ENCODE measurements around the gene RASSF7.

The RASSF7 gene

GRCh38 chr11:612961-613300 lies 52.2 kb downstream of the RASSF7 start:
- TF ChIP-seq, protein P1, sequence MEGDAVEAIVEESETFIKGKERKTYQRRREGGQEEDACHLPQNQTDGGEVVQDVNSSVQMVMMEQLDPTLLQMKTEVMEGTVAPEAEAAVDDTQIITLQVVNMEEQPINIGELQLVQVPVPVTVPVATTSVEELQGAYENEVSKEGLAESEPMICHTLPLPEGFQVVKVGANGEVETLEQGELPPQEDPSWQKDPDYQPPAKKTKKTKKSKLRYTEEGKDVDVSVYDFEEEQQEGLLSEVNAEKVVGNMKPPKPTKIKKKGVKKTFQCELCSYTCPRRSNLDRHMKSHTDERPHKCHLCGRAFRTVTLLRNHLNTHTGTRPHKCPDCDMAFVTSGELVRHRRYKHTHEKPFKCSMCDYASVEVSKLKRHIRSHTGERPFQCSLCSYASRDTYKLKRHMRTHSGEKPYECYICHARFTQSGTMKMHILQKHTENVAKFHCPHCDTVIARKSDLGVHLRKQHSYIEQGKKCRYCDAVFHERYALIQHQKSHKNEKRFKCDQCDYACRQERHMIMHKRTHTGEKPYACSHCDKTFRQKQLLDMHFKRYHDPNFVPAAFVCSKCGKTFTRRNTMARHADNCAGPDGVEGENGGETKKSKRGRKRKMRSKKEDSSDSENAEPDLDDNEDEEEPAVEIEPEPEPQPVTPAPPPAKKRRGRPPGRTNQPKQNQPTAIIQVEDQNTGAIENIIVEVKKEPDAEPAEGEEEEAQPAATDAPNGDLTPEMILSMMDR (IDR thresholded peaks at IDR 0.05; ENCODE audit: low read depth, low read length) = no peak
- DNase-seq (ENCODE audit: low read depth in 2 of 2) = no peak

GRCh38 chr11:613369-613968 lies 52.7 kb downstream of the RASSF7 start:
- DNase-seq (ENCODE audit: low read depth in 2 of 2) = peak; percentile 34 to 57
- H3K4me3 ChIP-seq (replicated peaks in 1 of 2; ENCODE audit: low read depth in 2 of 2, low read length in 2 of 2) = no peak overlapping the region
- TF ChIP-seq, protein P1 (IDR thresholded peaks at IDR 0.05; ENCODE audit: low read depth, low read length) = no peak

More at GRCh38 chr11:612961-613300, 52.2 kb downstream of the RASSF7 start:
- no peak overlapping the region for H3K4me3 ChIP-seq (replicated peaks in 1 of 2; ENCODE audit: low read depth in 2 of 2, low read length in 2 of 2)

Measured in cardiac fibroblast (primary cell).